ENCODE measurements around the gene MGLL.

DNA sequence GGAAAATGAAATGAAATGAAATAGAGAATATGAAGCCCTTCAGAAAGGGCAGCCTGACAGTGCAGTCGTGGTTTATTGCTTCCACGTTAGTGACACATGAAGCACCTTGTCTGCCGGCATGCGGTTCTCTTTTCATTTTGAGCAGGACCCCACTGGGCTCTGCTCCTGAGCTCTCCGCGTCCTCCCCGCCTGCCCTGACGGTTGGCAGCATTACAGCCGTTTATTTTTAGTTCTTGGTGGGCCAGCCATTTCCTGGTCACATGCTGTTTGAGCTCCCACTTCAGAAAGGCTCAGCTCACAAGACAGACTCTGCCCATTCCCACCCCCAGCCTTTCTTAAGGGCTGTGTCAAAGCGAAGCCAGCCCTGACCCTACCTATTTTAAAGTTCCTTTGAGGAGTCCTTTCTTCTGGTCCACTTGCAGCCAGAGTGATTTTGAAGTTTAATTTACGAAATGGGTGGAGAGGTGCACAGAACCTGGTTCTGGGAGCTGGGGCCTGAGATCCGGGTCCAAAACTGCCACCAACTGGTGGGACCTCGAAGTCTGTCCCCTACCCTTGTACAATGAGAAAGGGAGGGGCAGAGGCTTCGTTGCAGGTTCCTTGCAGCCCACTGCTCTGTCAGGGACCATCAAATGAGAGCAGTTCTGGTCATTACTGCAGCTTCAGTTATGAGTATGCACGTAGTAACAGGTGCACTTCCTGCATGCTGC is 60.1 kb downstream of the MGLL start:
- TF ChIP-seq, protein P1, sequence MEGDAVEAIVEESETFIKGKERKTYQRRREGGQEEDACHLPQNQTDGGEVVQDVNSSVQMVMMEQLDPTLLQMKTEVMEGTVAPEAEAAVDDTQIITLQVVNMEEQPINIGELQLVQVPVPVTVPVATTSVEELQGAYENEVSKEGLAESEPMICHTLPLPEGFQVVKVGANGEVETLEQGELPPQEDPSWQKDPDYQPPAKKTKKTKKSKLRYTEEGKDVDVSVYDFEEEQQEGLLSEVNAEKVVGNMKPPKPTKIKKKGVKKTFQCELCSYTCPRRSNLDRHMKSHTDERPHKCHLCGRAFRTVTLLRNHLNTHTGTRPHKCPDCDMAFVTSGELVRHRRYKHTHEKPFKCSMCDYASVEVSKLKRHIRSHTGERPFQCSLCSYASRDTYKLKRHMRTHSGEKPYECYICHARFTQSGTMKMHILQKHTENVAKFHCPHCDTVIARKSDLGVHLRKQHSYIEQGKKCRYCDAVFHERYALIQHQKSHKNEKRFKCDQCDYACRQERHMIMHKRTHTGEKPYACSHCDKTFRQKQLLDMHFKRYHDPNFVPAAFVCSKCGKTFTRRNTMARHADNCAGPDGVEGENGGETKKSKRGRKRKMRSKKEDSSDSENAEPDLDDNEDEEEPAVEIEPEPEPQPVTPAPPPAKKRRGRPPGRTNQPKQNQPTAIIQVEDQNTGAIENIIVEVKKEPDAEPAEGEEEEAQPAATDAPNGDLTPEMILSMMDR (IDR thresholded peaks at IDR 0.05; ENCODE audit: borderline replicate concordance, extremely low read depth, low read length, poor library complexity, severe bottlenecking), result no peak
- no peak for TF ChIP-seq EZH2 (IDR thresholded peaks at IDR 0.05; ENCODE audit: borderline replicate concordance, low read depth, low read length, severe bottlenecking)
